ENCODE data around the gene MICA.
"Not testable (repeated sequence)": the region's sequence is repeated elsewhere in the genome, so short reads cannot be mapped to it uniquely, and the experiment has no call there.

MICA gene

GRCh38 chr6:31422587-31422986, 19.2 kb downstream of the MICA start:
- no peak for TF ChIP-seq EZH2phosphoT487 (conservative IDR thresholded peaks at IDR 0.05; ENCODE audit: low read length)
- no peak overlapping the region for H3K4me3 ChIP-seq (ENCODE audit: insufficient read depth, low read length, poor library complexity, severe bottlenecking)
- no peak overlapping the region for H2AFZ ChIP-seq (ENCODE audit: low read depth, low read length, severe bottlenecking)
- H3F3A ChIP-seq (ENCODE audit: insufficient read depth): no peaks in the 10 kb centered on the region
- no peak overlapping the region for H3K9ac ChIP-seq (ENCODE audit: low read length)
- no peaks in the 10 kb centered on the region for H3K9me2 ChIP-seq (replicated peaks; ENCODE audit: insufficient read depth, low read length)
- H4K20me1 ChIP-seq (ENCODE audit: low read depth, low read length): no peaks in the 10 kb centered on the region
- no peak overlapping the region for H3K27ac ChIP-seq (ENCODE audit: low read depth, low read length)
- no peaks in the 10 kb centered on the region for H3K79me2 ChIP-seq (ENCODE audit: insufficient read depth, low read length)
- H3K9me3 ChIP-seq (ENCODE audit: insufficient read depth, low read length): no peaks in the 10 kb centered on the region
- H3K4me2 ChIP-seq (ENCODE audit: low read depth, low read length, poor library complexity, severe bottlenecking): no peak overlapping the region
- no peaks in the 10 kb centered on the region for H3K27me3 ChIP-seq (ENCODE audit: low read length)
- no peaks in the 10 kb centered on the region for H3K36me3 ChIP-seq (ENCODE audit: low read length)

GRCh38 chr6:31423550-31423949, 20.2 kb downstream of the MICA start:
- no peak overlapping the region for H3K4me2 ChIP-seq (ENCODE audit: low read depth, low read length, poor library complexity, severe bottlenecking)
- no peaks in the 10 kb centered on the region for H3K36me3 ChIP-seq (ENCODE audit: low read length)
- no peak for TF ChIP-seq EZH2phosphoT487 (conservative IDR thresholded peaks at IDR 0.05; ENCODE audit: low read length)
- no peak for TF ChIP-seq CTCF (IDR thresholded peaks at IDR 0.05; ENCODE audit: insufficient read depth, low read length, poor library complexity, severe bottlenecking)
- H3K9me3 ChIP-seq (ENCODE audit: insufficient read depth, low read length): no peaks in the 10 kb centered on the region
- no peaks in the 10 kb centered on the region for H3K79me2 ChIP-seq (ENCODE audit: insufficient read depth, low read length)
- H3K9ac ChIP-seq (ENCODE audit: low read length): no peak overlapping the region
- no peak overlapping the region for H3K27ac ChIP-seq (ENCODE audit: low read depth, low read length)
- no peak overlapping the region for H3K4me3 ChIP-seq (ENCODE audit: insufficient read depth, low read length, poor library complexity, severe bottlenecking)
- no peaks in the 10 kb centered on the region for H3F3A ChIP-seq (ENCODE audit: insufficient read depth)
- H2AFZ ChIP-seq (ENCODE audit: low read depth, low read length, severe bottlenecking): no peak overlapping the region
- H3K9me2 ChIP-seq (replicated peaks; ENCODE audit: insufficient read depth, low read length): no peaks in the 10 kb centered on the region
- no peaks in the 10 kb centered on the region for H4K20me1 ChIP-seq (ENCODE audit: low read depth, low read length)
- no peaks in the 10 kb centered on the region for H3K27me3 ChIP-seq (ENCODE audit: low read length)

- Histone ChIP-seq H3K4me3 (ENCODE audit: insufficient read depth, low read length, poor library complexity, severe bottlenecking) (no peak overlapping the region), H3F3A (ENCODE audit: insufficient read depth) (no peaks in the 10 kb centered on the region), H3K36me3 (ENCODE audit: low read length) (no peaks in the 10 kb centered on the region), H3K27me3 (ENCODE audit: low read length) (no peaks in the 10 kb centered on the region), H3K9me3 (ENCODE audit: insufficient read depth, low read length) (peaks cover 10% of the 10 kb centered on the region; the same call in 1 of the 2 replicates), H3K27ac (ENCODE audit: low read depth, low read length) (no peak overlapping the region), H3K9me2 (replicated peaks; ENCODE audit: insufficient read depth, low read length) (no peaks in the 10 kb centered on the region), H3K4me2 (ENCODE audit: low read depth, low read length, poor library complexity, severe bottlenecking) (no peak overlapping the region), H2AFZ (ENCODE audit: low read depth, low read length, severe bottlenecking) (no peak overlapping the region), H3K9ac (ENCODE audit: low read length) (no peak overlapping the region), H3K79me2 (ENCODE audit: insufficient read depth, low read length) (no peaks in the 10 kb centered on the region), H4K20me1 (ENCODE audit: low read depth, low read length) (no peaks in the 10 kb centered on the region)
- TF ChIP-seq CTCF (IDR thresholded peaks at IDR 0.05; ENCODE audit: insufficient read depth, low read length, poor library complexity, severe bottlenecking) (no peak), EZH2phosphoT487 (conservative IDR thresholded peaks at IDR 0.05; ENCODE audit: low read length) (no peak)
Measured at GRCh38 chr6:31426395-31427354, 23.3 kb downstream of the MICA start.

- Histone ChIP-seq H4K20me1 (ENCODE audit: low read depth, low read length) (no peaks in the 10 kb centered on the region), H3K79me2 (ENCODE audit: insufficient read depth, low read length) (no peaks in the 10 kb centered on the region), H3F3A (ENCODE audit: insufficient read depth) (no peaks in the 10 kb centered on the region), H2AFZ (ENCODE audit: low read depth, low read length, severe bottlenecking) (no peak overlapping the region), H3K36me3 (ENCODE audit: low read length) (no peaks in the 10 kb centered on the region), H3K27ac (ENCODE audit: low read depth, low read length) (no peak overlapping the region), H3K9me3 (ENCODE audit: insufficient read depth, low read length) (peaks cover 10% of the 10 kb centered on the region; the same call in 1 of the 2 replicates), H3K9me2 (replicated peaks; ENCODE audit: insufficient read depth, low read length) (no peaks in the 10 kb centered on the region), H3K4me2 (ENCODE audit: low read depth, low read length, poor library complexity, severe bottlenecking) (no peak overlapping the region), H3K9ac (ENCODE audit: low read length) (no peak overlapping the region), H3K27me3 (ENCODE audit: low read length) (no peaks in the 10 kb centered on the region), H3K4me3 (ENCODE audit: insufficient read depth, low read length, poor library complexity, severe bottlenecking) (no peak overlapping the region)
- no peak for TF ChIP-seq EZH2phosphoT487 (conservative IDR thresholded peaks at IDR 0.05; ENCODE audit: low read length)
Measured at GRCh38 chr6:31430449-31430848, 27.1 kb downstream of the MICA start.

- not testable (repeated sequence) for H3K4me3 ChIP-seq (ENCODE audit: insufficient read depth, low read length, poor library complexity, severe bottlenecking); H3F3A ChIP-seq (ENCODE audit: insufficient read depth); H3K4me2 ChIP-seq (ENCODE audit: low read depth, low read length, poor library complexity, severe bottlenecking); H3K9me2 ChIP-seq (replicated peaks; ENCODE audit: insufficient read depth, low read length); H2AFZ ChIP-seq (ENCODE audit: low read depth, low read length, severe bottlenecking); H3K79me2 ChIP-seq (ENCODE audit: insufficient read depth, low read length); H3K27ac ChIP-seq (ENCODE audit: low read depth, low read length); H3K9ac ChIP-seq (ENCODE audit: low read length); H3K36me3 ChIP-seq (ENCODE audit: low read length); H4K20me1 ChIP-seq (ENCODE audit: low read depth, low read length); H3K27me3 ChIP-seq (ENCODE audit: low read length)
- H3K9me3 ChIP-seq (ENCODE audit: insufficient read depth, low read length): peaks cover 22% of the 10 kb centered on the region; the same call in 1 of the 2 replicates
Measured at GRCh38 chr6:31435051-31435450, 31.7 kb downstream of the MICA start.
